Right lung (tissue), 5 donors: ENCODE measurements around the gene PDGFB. TPM values are rescaled to one million over a fixed set of nuclear protein-coding genes. Genes with fewer than 3 reads are reported as not detected.
"Not testable (repeated sequence)": the region's sequence is repeated elsewhere in the genome, so short reads cannot be mapped to it uniquely, and the experiment has no call there.

Experiments used
- DNase-seq, 2 donors: peaks; one replicate each; pipeline ENCODE4 v3.0.0-alpha.2; 2013
- polyA plus RNA-seq, 5 donors: library from polyadenylated mRNA; unstranded; fragments of 120-200 nt; gene quantifications; one replicate each; pipeline versions ENCODE4 v1.2.1 to v1.2.3, GENCODE V29; 2013; ENCODE audit warnings: inconsistent platforms in 1 of 5, low replicate concordance in 1 of 5; ENCODE audit not compliant: insufficient read length in 5 of 5, insufficient read depth in 1 of 5

PDGFB gene
- polyA plus RNA-seq, 5 donors: 16.6 to 29.0 (median 19.7) TPM

DNA sequence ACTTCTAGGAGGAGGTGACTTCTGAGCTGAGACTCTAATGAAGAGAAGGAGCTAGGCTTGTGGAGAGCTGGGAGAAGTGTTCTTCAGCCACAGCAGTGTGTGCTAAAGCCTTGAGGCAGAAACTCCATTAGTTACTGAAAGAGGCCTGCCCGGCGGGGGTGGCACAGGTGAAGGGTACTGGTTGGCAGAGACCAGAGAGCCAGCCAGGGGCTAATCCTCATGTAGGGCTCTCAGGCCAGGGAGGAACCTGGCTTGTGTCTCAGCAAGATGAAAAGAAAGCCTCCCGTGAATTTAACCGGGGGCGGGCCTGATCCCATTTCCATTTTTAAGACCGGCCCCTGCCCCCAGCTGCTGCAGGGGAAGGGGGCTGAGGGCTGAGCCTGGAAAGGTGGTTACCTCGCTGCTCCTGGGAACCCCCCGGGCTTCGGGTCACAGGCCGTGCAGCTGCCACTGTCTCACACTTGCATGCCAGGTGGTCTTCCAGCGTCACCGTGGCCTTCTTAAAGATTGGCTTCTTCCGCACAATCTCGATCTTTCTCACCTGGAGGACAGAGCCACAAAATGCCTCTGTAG lies 15.0 kb downstream of the PDGFB start:
- DNase-seq: no peak

DNA sequence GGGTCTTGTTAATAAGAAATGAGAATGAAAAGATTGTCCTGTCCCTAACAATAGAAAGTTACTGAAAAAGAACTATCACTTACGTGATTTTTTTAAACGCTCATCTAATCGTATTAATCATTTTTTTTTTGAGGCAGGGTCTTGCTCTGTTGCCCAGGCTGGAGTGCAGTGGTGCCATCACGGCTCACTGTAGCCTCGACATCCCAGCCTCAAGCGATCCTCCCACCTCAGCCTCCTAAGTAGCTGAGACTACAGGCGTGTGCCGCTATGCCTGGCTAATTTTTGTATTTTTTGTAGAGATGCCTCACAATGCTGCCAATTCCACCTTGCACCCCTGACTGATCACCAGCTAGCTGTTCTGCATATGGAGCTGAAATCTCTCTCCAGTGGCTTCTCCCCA lies 15.7 kb downstream of the PDGFB start:
- no peak for DNase-seq

DNA sequence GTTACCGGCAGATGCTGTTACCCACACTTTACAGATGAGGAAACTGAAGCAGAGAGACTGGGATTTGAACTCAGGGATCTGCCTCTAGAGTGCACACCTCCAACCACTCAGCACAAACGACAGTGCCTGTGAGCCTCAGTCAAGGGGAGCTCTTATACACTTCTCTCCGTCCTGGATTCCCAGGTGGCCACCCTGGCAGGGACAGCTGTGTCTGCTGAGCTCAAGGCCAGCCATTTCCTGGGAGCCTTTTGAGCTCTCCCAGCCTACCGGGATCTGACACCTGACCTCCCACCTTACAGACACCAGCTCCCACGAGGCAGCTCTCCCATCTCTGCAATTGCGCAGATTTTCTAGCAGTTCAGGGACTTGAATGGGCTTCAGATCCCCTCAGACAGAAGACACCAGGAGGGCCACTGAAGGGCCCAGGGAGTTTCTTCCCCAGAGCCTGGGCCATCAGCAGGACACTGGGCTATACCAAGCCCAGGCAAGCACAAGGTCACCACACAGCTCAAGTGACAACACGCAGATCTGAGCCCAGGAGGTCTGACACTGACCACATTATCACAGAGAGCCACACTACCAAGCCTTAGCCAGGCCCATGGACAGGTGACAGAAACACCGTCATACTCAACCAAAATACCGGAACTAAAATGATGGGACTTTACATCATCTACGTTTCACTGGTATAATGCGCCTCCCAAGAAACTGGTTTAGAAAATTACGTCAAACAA lies 17.1 kb downstream of the PDGFB start:
- DNase-seq: no peak

DNA sequence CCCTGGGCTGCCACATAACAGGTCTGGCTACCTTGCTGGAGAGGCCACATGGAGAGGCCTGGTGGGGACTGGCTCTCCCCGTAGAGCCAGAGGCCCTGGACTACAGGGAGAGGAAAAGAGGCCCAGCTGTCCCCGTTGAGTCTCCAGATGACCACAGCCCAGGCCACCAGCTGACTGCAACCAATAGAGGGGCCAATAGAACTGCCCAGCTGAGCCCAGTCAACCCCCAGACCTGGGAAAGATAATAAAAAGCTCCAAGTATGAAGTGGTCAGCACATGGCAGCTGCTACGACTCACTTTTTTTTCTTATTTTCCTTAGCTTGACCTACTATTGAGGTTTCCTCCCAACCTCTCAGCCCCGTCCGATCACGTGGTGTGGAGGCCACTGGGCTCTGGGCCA lies 18.4 kb downstream of the PDGFB start:
- no peak for DNase-seq

GRCh38 chr22:39225591-39225990 lies 19.2 kb downstream of the PDGFB start:
- no peak for DNase-seq

DNA sequence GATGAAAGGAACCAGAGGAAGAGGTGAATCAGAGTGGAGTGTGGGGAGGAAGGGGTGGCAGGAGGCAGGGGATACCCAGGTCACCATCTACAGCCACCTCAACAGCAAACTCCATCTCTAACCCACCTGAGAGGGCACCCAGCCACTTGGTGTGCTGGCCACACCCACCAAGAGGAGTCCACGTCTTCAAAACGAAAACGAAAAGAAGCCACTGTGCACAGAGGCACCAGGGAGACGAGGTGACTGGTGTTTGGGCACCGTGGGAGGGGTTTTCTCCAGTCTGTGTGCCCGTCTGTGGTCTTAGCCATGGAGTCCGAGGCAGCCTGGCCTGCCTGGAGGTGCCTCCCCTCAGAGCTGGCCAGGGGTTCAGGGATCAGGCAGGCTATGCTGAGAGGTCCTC lies 20.2 kb downstream of the PDGFB start:
- DNase-seq: no peak

- no peak for DNase-seq
Measured at GRCh38 chr22:39223091-39223710, 21.6 kb downstream of the PDGFB start.

GRCh38 chr22:39221999-39222686 lies 22.6 kb downstream of the PDGFB start:
- DNase-seq: no peak

GRCh38 chr22:39220890-39221850 lies 23.6 kb downstream of the PDGFB start:
- DNase-seq: no peak

GRCh38 chr22:39220450-39220849 lies 24.3 kb downstream of the PDGFB start:
- DNase-seq: no peak

GRCh38 chr22:39219071-39220039 lies 25.4 kb downstream of the PDGFB start:
- no peak for DNase-seq

- DNase-seq: not testable (repeated sequence)
Measured at GRCh38 chr22:39218432-39218831, 26.4 kb downstream of the PDGFB start.

DNA sequence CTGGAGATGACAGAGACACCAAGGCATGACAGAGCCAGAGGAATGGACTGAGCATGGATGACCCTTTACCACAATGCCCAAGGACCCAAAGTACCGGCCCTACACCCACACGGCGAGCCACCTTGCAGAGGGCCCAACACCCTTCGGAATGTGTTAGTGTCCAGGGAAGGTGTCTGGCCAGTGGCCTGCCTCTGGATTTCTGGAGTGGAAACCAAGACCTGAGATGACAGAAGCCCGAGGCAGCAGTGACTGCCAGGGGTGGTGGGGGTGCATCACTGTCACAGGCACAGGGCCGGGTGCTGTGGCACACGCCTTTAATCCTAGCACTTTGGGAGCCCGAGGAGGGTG lies 28.7 kb downstream of the PDGFB start:
- no peak for DNase-seq

DNA sequence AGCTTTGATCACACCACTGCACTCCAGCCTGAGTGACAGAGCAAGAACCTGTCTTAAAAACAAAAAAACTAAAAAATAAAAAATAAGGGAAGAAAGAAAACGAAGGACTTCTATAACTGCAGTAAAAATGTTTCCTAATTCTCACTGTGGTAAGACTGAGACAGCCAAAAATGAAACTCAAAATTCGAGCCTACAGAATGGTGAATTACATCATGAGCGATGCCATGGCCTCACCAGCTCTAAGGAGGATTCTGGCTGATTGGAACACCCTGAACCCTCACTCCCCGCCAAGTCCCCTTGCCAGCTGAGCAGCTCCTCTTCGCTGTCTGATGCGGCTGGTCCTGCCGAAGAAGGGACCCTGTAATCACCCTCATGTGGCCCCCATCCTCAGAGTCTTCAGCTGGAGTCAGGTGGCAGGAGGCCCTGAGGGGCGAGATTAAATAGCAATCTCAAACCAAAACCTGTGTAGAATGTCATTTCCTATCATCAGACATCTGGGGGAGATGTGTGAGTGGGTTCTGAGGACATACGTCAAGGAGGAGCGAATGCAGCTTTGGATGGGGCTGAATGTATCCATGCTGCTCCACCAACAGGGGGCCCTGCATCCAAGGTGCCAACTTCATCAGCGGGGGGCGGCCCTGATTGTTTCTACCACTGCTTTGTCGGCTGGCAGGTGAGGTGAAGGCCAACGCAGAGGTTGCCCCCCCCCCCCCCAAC lies 29.2 kb downstream of the PDGFB start:
- DNase-seq: no peak

DNA sequence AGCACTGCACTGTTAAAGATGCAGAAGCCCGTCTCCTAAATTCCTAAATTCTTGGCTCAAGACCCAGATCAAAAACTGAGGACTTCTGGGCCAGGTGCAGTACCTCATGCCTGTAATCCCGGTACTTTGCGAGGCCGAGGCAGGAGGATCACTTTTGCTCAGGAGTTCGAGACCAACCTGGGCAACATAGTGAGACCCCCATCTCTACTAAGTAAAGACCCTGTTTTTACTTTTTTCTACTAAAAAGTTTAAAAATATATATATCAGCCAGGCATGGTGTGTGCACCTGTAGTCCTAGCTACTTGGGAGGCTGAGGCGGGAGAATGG lies 29.7 kb downstream of the PDGFB start:
- no peak for DNase-seq

DNA sequence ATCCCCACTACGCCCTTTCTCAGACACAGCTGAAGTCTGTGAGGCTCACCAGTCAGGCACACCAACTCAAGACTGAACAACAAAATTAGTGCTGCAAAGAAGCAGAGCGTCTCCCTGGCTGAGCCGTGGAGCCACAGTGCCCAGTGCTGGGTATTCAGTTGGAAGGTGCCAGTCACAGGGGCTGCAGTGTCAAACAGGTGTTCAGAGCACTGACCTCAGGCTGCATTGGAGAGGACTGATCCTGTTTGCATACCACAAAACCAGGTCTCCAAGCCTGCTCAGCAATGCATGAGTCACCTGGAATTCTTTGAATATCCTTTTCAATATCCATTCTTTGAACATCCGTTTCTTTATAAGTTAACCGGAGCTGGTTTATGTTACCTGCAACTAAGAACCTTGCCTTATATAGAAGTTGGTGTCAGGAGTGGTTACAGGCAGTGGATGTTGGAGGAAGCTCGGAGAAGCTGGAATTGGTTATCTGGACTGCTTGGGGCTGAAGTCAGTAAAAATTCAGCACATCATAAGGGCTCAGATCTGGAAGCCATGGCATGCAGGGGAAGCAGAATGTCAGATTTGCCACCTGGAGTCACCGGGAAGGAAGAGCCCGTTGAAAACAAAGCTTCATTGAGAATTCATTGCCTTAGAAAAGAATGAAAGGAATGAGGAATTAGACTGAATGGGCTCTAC lies 30.3 kb downstream of the PDGFB start:
- DNase-seq: no peak

GRCh38 chr22:39214006-39214382 lies 30.8 kb downstream of the PDGFB start:
- no peak for DNase-seq

GRCh38 chr22:39212721-39213376 lies 31.9 kb downstream of the PDGFB start:
- no peak for DNase-seq

GRCh38 chr22:39209756-39210155 lies 35.0 kb downstream of the PDGFB start:
- no peak for DNase-seq
